Effector memory CD4-positive, alpha-beta T cell (primary cell): ENCODE measurements around the gene GNS.

ENCODE experiments used
- DNase-seq, 3 donors: peaks; one replicate each; pipeline ENCODE4 v3.0.0-alpha.2; 2020
- H3K27ac ChIP-seq: 2 replicates; pipeline ENCODE4 v1.7.0; 2013; ENCODE audit warnings: mild to moderate bottlenecking, low read length, moderate library complexity; ENCODE audit not compliant: insufficient read depth, poor library complexity, severe bottlenecking
- H3K27me3 ChIP-seq: replicated peaks from 2 replicates; pipeline ENCODE4 v1.7.0; 2013; ENCODE audit warnings: mild to moderate bottlenecking, low read length; ENCODE audit not compliant: insufficient read depth, control insufficient read depth, poor library complexity, severe bottlenecking
- H3K36me3 ChIP-seq: 2 replicates; pipeline ENCODE4 v1.7.0; 2013; ENCODE audit warnings: mild to moderate bottlenecking, low read length, moderate library complexity; ENCODE audit not compliant: control insufficient read depth, insufficient read depth
- H3K4me1 ChIP-seq: 2 replicates; pipeline ENCODE4 v1.7.0; 2013; ENCODE audit warnings: low read length, mild to moderate bottlenecking; ENCODE audit not compliant: control insufficient read depth, insufficient read depth, poor library complexity, severe bottlenecking
- H3K4me3 ChIP-seq: 2 replicates; pipeline ENCODE4 v1.7.0; 2013; ENCODE audit warnings: low read length, low read depth, mild to moderate bottlenecking; ENCODE audit not compliant: insufficient read depth, poor library complexity, severe bottlenecking
- H3K9me3 ChIP-seq: 2 replicates; pipeline ENCODE4 v1.7.0; 2013; ENCODE audit warnings: mild to moderate bottlenecking, low read length, moderate library complexity; ENCODE audit not compliant: control insufficient read depth

GNS gene

DNA sequence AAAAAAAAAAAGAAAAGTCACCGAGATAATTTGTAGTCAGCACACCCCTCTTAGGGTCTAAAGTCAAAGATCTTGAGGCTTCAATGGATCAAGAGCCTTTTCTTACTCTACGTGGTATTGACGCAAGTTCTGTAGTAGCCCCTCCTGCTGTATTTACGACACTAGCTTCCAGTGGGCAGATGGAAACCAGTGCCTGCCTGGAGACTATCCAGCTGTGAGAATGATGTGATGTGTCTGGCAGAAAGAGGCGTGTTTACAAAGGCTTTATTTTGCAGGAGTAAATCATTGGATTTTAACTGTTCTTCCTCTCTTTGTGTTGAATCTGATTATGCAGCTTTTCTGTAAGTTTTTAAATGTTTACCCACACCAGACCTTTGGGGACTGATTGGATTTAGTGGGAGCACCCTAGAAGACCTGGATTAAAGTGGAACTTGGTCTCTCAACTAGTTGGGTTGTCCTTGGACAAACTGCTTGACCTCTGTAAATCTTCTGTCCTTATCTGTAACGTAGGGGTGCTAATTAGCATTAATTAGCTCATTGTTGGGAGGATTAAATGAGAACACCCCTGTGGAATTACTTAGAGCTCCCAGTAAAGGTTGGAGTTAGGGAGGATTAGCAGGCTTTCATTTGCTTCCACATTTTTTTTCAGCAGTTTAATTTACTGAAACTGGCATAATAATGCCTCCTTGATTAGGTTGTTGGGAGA is 76.5 kb downstream of the GNS start:
- peak overlapping the region; percentile 69 for H3K27ac ChIP-seq
- DNase-seq = no peak
- H3K4me3 ChIP-seq = no peak overlapping the region
- H3K36me3 ChIP-seq = no peaks in the 10 kb centered on the region
- peaks cover 90% of the 10 kb centered on the region for H3K4me1 ChIP-seq
- no peaks in the 10 kb centered on the region for H3K27me3 ChIP-seq
- H3K9me3 ChIP-seq = no peaks in the 10 kb centered on the region

DNA sequence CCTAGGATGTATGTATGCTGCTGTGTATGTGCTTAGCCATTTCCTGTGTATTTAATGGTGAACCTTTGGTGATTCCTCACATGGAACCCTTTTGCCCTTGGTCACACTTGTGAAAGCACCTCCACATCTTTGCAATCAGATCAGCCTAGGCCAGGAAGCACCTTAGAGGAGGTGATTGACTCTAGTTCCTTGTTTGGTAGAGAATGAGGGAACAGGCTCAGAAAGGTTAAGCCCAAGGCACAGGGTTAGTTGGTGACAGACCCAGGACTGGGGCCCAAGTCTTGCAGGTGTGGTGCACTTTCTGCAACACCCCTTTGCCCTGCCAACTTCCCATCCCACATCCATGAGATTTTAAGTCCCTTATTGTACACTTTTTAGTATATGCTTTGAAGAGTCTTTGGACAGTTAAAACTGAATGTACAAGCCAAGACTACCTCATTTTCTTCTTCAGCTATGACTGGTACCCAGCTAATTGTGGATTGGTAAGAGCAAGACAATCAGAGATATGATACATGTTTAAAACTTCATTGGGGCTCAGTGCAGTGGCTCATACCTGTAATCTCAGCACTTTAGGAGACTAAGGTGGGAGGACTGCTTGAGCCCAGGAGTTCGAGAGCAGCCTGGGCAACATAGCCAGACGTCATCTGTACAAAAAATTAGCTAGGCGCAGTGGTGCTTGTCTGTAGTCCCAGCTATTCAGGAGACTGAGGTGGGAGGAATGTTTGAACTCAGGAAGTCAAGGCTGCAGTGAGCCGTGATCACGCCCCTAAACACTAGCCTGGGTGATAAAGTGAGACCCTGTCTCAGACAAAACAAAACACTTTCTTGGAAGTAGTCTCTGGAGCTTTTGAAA is 77.8 kb downstream of the GNS start:
- Histone ChIP-seq H3K27ac (peak overlapping the region; percentile 79), H3K4me1 (peaks cover 89% of the 10 kb centered on the region), H3K9me3 (no peaks in the 10 kb centered on the region), H3K4me3 (peak overlapping the region; percentile 10), H3K27me3 (no peaks in the 10 kb centered on the region), H3K36me3 (no peaks in the 10 kb centered on the region)
- DNase-seq = no peak

DNA sequence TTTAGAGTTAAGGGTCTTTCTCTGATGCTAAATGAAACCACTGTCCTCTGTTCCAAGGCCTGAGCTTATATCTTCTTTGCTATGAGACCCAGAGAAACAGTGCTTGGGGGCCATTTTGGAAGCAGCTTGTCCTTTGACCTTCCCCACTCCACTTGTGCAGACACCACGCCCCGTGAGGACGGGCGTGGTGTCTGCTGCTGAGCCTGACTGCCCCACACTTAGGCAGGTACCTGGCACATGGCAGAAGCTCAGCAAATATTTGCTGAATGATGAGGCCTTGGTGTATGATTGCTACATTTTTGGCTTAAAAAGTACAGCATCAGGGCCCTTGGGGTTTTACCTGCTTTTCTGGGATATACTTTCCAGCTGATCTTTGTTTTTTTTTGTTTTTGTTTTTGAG is 79.0 kb downstream of the GNS start:
- Histone ChIP-seq H3K9me3 (no peaks in the 10 kb centered on the region), H3K36me3 (no peaks in the 10 kb centered on the region), H3K4me3 (peak overlapping the region; percentile 7), H3K27me3 (no peaks in the 10 kb centered on the region), H3K4me1 (peaks cover 89% of the 10 kb centered on the region), H3K27ac (peak overlapping the region; percentile 79)
- no peak for DNase-seq

DNA sequence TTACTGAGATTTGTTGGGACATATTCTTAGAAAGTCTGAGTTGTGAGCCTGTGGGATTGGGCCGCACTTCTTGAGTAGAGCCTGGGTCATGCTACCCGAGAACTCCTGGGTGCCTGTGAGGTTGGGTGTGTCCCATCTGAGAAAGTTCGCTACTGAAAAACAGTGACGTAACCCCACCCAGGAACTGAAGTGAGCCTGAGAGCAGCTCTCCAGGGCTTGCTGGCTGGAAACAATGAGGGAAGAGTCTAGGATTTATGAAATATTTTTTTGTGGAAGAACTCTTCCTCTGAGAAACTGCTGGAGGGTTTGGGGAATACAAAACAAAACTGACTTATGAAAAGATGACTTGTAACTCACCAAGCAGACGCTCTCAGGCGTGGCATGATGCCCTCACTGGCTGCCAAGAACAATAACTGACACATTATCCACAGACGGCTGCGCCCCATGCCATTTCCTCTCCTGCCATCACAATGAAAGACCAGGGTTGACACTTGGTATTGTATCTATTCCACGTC is 79.7 kb downstream of the GNS start:
- no peaks in the 10 kb centered on the region for H3K36me3 ChIP-seq
- peaks cover 86% of the 10 kb centered on the region for H3K4me1 ChIP-seq
- H3K9me3 ChIP-seq = no peaks in the 10 kb centered on the region
- peak overlapping the region; percentile 7 for H3K4me3 ChIP-seq
- no peaks in the 10 kb centered on the region for H3K27me3 ChIP-seq
- peak overlapping the region; percentile 79 for H3K27ac ChIP-seq
- DNase-seq = peak; percentile 51 to 61 (median 54)

DNA sequence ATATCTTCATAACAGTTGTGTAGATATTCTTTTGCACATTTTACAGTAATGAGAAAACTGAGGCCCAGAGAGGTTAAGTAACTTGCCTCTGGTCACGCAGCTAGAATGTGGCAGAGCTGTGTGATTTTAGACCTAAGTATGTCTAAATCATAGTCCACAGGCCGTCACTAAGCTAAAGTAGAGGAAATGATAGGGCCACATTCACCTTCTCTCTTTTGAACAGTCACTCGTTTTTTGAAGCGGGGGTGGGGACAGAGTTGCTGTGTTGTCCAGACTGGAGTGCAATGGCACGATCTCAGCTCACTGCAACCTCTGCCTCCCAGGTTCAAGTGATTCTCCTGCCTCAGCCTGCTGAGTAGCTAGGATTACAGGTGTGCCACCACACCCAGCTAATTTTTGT is 80.4 kb downstream of the GNS start:
- H3K4me1 ChIP-seq = peaks cover 86% of the 10 kb centered on the region
- H3K27ac ChIP-seq = peak overlapping the region; percentile 79
- no peak overlapping the region for H3K4me3 ChIP-seq
- no peaks in the 10 kb centered on the region for H3K9me3 ChIP-seq
- no peak for DNase-seq
- H3K27me3 ChIP-seq = no peaks in the 10 kb centered on the region
- no peaks in the 10 kb centered on the region for H3K36me3 ChIP-seq

DNA sequence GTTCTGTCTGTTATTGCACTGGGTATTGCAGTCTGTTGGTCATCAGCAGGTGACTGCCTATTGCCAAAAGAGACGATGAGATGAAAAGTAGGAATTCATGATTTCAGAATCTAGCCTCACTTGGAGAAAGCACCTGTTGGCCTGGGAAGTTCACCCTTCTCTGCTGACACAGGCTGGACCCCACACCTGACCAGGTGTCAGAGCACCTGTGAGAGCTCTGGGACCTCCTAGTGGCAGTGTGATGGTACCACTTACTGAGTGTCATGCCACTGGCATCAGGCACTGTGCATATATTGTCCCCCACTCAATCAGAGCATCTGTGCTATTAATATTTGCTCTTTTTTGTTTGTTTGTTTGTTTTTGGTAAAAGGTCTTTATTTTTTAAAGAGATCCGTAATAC is 81.0 kb downstream of the GNS start:
- H3K27me3 ChIP-seq = no peaks in the 10 kb centered on the region
- H3K9me3 ChIP-seq = no peaks in the 10 kb centered on the region
- no peak for DNase-seq
- H3K4me1 ChIP-seq = peaks cover 86% of the 10 kb centered on the region
- H3K27ac ChIP-seq = peak overlapping the region; percentile 79
- no peak overlapping the region for H3K4me3 ChIP-seq
- H3K36me3 ChIP-seq = no peaks in the 10 kb centered on the region

DNA sequence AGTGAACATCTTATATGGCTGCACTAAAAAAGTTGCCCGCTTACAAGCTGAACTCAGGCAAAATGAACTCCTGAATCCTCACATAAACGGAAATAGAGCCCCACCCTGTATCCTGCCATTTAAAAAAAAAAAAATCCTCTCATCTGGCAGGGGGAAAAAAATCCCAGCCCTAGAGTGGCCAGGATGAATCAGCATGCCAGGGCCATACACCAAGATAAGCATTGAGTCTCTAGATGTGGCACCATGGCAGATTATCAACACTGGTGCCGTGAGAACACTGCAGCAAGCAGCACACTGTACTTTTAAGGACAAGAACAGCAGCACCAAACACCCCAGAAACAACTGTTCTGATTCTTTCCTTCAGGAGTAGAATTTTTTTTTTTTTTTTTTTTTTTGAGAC is 83.4 kb downstream of the GNS start:
- no peaks in the 10 kb centered on the region for H3K27me3 ChIP-seq
- DNase-seq = no peak
- no peaks in the 10 kb centered on the region for H3K36me3 ChIP-seq
- H3K4me1 ChIP-seq = peaks cover 86% of the 10 kb centered on the region
- peak overlapping the region; percentile 89 for H3K27ac ChIP-seq
- no peak overlapping the region for H3K4me3 ChIP-seq
- no peaks in the 10 kb centered on the region for H3K9me3 ChIP-seq

DNA sequence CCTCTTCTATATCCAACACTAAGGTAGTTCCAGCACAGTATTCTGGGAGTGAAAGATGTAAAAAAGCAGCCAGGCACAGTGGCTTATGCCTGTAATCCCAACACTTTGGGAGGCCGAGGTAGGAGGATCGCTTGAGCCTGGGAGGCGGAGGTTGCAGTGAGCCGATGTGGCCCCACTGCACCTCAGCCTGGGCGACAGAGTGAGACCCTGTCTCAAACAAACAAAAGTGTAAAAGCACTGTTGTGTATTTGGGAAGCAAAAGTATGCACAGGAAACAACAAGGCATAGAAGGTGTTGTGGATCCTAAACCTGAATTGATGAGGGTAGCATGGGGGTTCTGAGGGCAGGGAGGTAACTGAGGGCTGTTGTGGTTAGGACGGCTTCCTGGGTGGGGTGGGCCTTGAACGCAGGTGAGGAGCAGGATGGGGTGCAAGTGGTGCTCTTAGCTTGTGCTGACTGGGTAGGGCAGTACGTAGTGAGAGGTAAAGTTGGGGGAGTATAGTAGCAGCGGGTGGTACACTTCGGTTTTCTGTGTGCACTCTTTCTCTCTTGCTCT is 84.8 kb downstream of the GNS start:
- H3K27me3 ChIP-seq = no peaks in the 10 kb centered on the region
- peak; percentile 38 to 60 (median 46) for DNase-seq
- no peaks in the 10 kb centered on the region for H3K9me3 ChIP-seq
- peak overlapping the region; percentile 89 for H3K27ac ChIP-seq
- H3K4me1 ChIP-seq = peaks cover 78% of the 10 kb centered on the region
- no peaks in the 10 kb centered on the region for H3K36me3 ChIP-seq
- no peak overlapping the region for H3K4me3 ChIP-seq

DNA sequence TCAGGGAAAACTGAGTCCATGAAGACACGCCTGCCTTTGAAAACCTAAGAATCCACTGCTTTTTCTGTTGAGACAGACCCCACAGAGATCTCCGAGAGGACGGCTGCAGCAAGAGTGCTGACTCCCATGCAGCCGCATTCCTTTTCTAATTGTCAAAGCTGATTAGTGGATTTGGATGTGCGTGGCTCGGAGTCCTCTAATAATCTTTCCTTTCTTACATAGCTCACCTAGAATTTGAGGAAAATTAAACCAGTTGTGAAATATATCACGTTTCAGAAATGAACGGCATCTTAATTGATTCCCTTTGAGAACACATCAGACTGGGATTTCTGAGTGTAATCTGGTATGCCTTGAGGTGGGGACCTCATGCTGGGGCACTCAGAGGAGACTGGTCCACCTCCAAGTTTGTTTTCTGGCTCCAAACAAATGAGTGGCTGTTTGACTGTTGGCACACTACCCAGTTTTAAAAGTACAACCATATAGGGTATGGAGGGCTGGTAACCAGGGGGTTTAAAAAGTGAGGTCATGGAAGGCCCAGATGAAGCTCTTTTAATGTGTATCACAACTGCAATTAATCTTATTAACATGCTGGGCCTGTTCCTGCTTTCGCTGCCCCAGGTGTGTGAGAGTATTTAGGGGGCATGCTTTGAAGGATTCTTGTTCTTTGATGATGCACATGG is 85.6 kb downstream of the GNS start:
- Histone ChIP-seq H3K36me3 (no peaks in the 10 kb centered on the region), H3K4me3 (no peak overlapping the region), H3K4me1 (peaks cover 73% of the 10 kb centered on the region), H3K27ac (peak overlapping the region; percentile 89), H3K9me3 (no peaks in the 10 kb centered on the region), H3K27me3 (no peaks in the 10 kb centered on the region)
- DNase-seq = no peak
